GM12878 (cell line): ENCODE measurements around the gene ABHD2. TPM values are rescaled to one million over a fixed set of nuclear protein-coding genes. Genes with fewer than 3 reads are reported as not detected.

ENCODE experiments used
- ATF7 ChIP-seq: fragments of 450-650 bp; IDR thresholded peaks from 2 replicates; pipeline ENCODE4 v1.6.1; 2016; ENCODE audit warnings: low read depth, mild to moderate bottlenecking
- BACH1 ChIP-seq: fragments of 450-650 bp; IDR thresholded peaks from 2 replicates; pipeline ENCODE4 v1.6.1; 2017; ENCODE audit warnings: mild to moderate bottlenecking, borderline replicate concordance
- BMI1 ChIP-seq: fragments of 450-650 bp; IDR thresholded peaks from 2 replicates; pipeline ENCODE4 v1.6.1; 2016; ENCODE audit warnings: mild to moderate bottlenecking, moderate library complexity, borderline replicate concordance
- CTCF ChIP-seq, 3 experiments: IDR thresholded peaks in 2 of 3; conservative IDR thresholded peaks in 1 of 3; 2 replicates each; pipeline ENCODE4 v1.5.1; 2011; ENCODE audit warnings: low read depth in 3 of 3, low read length in 3 of 3, mild to moderate bottlenecking in 3 of 3, control low read depth in 2 of 3, moderate library complexity in 2 of 3, inconsistent platforms in 1 of 3, mixed read lengths in 1 of 3; ENCODE audit not compliant: control insufficient read depth in 2 of 3, insufficient read depth in 1 of 3; ENCODE audit errors: extremely low read depth in 1 of 3
- CUX1 ChIP-seq: IDR thresholded peaks from 2 replicates; pipeline ENCODE4 v1.6.1; 2012; ENCODE audit warnings: improper control_type of control experiment, low read depth, low read length; ENCODE audit not compliant: insufficient replicate concordance
- EP300 ChIP-seq, 2 experiments: fragments of 150-350 bp in 1 of 2; IDR thresholded peaks; 2 replicates each; pipeline ENCODE4 v1.6.1; 2011 to 2012; ENCODE audit warnings: low read depth in 2 of 2, low read length in 2 of 2, borderline replicate concordance in 1 of 2, improper control_type of control experiment in 1 of 2, inconsistent platforms in 1 of 2; ENCODE audit not compliant: control insufficient read depth in 1 of 2
- HCFC1 ChIP-seq: fragments of 150-350 bp; IDR thresholded peaks from 2 replicates; pipeline ENCODE4 v1.6.1; 2014; ENCODE audit warnings: low read length
- KLF5 ChIP-seq: fragments of 450-650 bp; IDR thresholded peaks from 2 replicates; pipeline ENCODE4 v1.6.1; 2014; ENCODE audit warnings: mild to moderate bottlenecking; ENCODE audit not compliant: partially characterized antibody
- NFYB ChIP-seq: IDR thresholded peaks from 2 replicates; pipeline ENCODE4 v1.6.1; 2011; ENCODE audit warnings: low read depth, mild to moderate bottlenecking, low read length, improper control_type of control experiment, moderate library complexity; ENCODE audit not compliant: insufficient read depth
- NR2C2 ChIP-seq: IDR thresholded peaks from 2 replicates; pipeline ENCODE4 v1.6.1; 2011; ENCODE audit warnings: borderline replicate concordance, low read depth; ENCODE audit not compliant: control insufficient read depth, insufficient read length
- POLR2AphosphoS2 ChIP-seq: IDR thresholded peaks from 2 replicates; pipeline ENCODE4 v1.6.1; 2011; ENCODE audit warnings: low read depth, mild to moderate bottlenecking, low read length, improper control_type of control experiment, moderate library complexity
- RAD51 ChIP-seq: fragments of 450-650 bp; IDR thresholded peaks from 2 replicates; pipeline ENCODE4 v1.6.1; 2016; ENCODE audit warnings: moderate library complexity, mild to moderate bottlenecking, inconsistent platforms
- RB1 ChIP-seq: fragments of 450-650 bp; formaldehyde crosslinking; IDR thresholded peaks from 2 replicates; pipeline ENCODE4 v1.6.1; 2017; ENCODE audit warnings: mild to moderate bottlenecking, borderline replicate concordance
- USF1 ChIP-seq: IDR thresholded peaks from 2 replicates; pipeline ENCODE4 v1.6.1; 2011; ENCODE audit warnings: borderline replicate concordance, low read depth, mild to moderate bottlenecking, moderate library complexity, mixed read lengths, low read length; ENCODE audit not compliant: insufficient read depth; ENCODE audit errors: extremely low read length
- YY1 ChIP-seq: IDR thresholded peaks from 2 replicates; pipeline ENCODE4 v1.6.1; 2011; ENCODE audit warnings: low read depth, mild to moderate bottlenecking, low read length
- ZNF687 ChIP-seq: fragments of 450-650 bp; IDR thresholded peaks from 2 replicates; pipeline ENCODE4 v1.6.1; 2017; ENCODE audit warnings: mild to moderate bottlenecking, moderate library complexity
- polyA plus RNA-seq, 11 experiments: library from polyadenylated mRNA; depleted of rRNA in 4 of 11; unstranded in 6 of 11; stranded (reverse) in 5 of 11; fragments of >200 nt; fragmentation: Nextera tagmentation in 4 of 11; fragmentation: Illumina TruSeq in 1 of 11; extraction: Ambion mirVana in 4 of 11; extraction: Trizol in 1 of 11; gene quantifications; 1 replicate in 1 of 11; 2 replicates in 10 of 11; pipeline versions ENCODE4 v1.2.1 to v1.2.3, GENCODE V29; 2011 to 2016; ENCODE audit warnings: inconsistent platforms in 2 of 11, missing spikeins in 2 of 11, low read depth in 1 of 11
- total RNA-seq, 4 experiments: library from RNA; depleted of rRNA in 3 of 4; stranded (reverse); fragments of >200 nt in 3 of 4; fragmentation: Illumina TruSeq in 1 of 4; extraction: Trizol in 1 of 4; gene quantifications; 2 replicates each; pipeline versions ENCODE4 v1.2.1 to v1.2.3, GENCODE V29; 2013 to 2021

The ABHD2 gene
- total and polyA plus RNA-seq, 10 of the 15 experiments (the other 5 are each of a cell fraction or from before 2014, with no cell fraction given): 1.2 to 33.6 (median 20.4) TPM

GRCh38 chr15:89112341-89112971, 24.2 kb downstream of the ABHD2 start (continued):
- peak; percentile 39 for TF ChIP-seq USF1
- TF ChIP-seq POLR2AphosphoS2: no peak
- TF ChIP-seq CTCF (IDR thresholded peaks at IDR 0.05 in 2 of 3, conservative IDR thresholded peaks at IDR 0.05 in 1 of 3; ENCODE audit: control insufficient read depth in 2 of 3, extremely low read depth in 1 of 3, insufficient read depth in 1 of 3, low read depth in 3 of 3, low read length in 3 of 3): no peak
- peak; percentile 75 for TF ChIP-seq CUX1
- no peak for TF ChIP-seq KLF5
- TF ChIP-seq NFYB: no peak
- TF ChIP-seq BACH1: no peak
- no peak for TF ChIP-seq HCFC1
- TF ChIP-seq ZNF687: no peak
- 0 out of 2 replicates have a peak, but pooled peaks have one; percentile 13 for TF ChIP-seq YY1
- peak; percentile 87 for TF ChIP-seq RAD51
- TF ChIP-seq NR2C2: no peak
- TF ChIP-seq EP300 (IDR thresholded peaks at IDR 0.05; ENCODE audit: borderline replicate concordance in 1 of 2, control insufficient read depth in 1 of 2, low read depth in 2 of 2, low read length in 2 of 2): peak; percentile 66 to 74; a peak in 3 of 4 replicates
- TF ChIP-seq ATF7: peak; percentile 77
- no peak for TF ChIP-seq RB1
- TF ChIP-seq BMI1: no peak
